AG09309 (cell line): Measurements from ENCODE around the gene EDIL3.

ENCODE experiments used
- DNase-seq: peaks from one replicate; pipeline ENCODE4 v3.0.0-alpha.2; 2010; ENCODE audit warnings: low read depth
- H3K4me3 ChIP-seq: 2 replicates; pipeline ENCODE4 v1.5.1; 2011; ENCODE audit warnings: mild to moderate bottlenecking, low read depth, low read length, moderate library complexity; ENCODE audit not compliant: control insufficient read depth
- CTCF ChIP-seq: IDR thresholded peaks from 2 replicates; pipeline ENCODE4 v1.5.1; 2011; ENCODE audit warnings: mild to moderate bottlenecking, low read depth, low read length, inconsistent platforms; ENCODE audit not compliant: insufficient read depth, control insufficient read depth; ENCODE audit errors: missing control alignments

EDIL3 gene

GRCh38 chr5:83965441-83965840 lies 419.2 kb downstream of the EDIL3 start:
- no peak for TF ChIP-seq CTCF
- no peak for DNase-seq
- H3K4me3 ChIP-seq: no peak overlapping the region

DNA sequence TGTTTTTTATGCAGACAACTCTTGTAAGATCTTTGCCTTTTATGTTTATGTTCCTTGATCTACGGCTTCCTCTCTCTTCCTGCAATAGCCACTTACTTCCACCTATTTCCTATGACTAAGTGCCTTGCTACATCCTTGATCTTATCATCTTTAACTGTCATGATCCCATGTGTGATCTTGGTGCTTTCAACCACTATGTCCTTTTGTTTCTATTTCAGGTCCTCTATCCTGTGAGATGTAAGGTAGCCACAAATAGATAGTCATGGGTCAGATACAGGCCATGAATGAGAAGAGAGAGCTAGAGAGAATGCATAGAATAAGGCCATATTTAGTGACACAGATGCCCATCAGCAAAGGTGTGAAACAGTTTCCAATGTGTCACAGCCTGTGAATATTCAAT lies 420.4 kb downstream of the EDIL3 start:
- DNase-seq: no peak
- no peak for TF ChIP-seq CTCF
- H3K4me3 ChIP-seq: no peak overlapping the region

DNA sequence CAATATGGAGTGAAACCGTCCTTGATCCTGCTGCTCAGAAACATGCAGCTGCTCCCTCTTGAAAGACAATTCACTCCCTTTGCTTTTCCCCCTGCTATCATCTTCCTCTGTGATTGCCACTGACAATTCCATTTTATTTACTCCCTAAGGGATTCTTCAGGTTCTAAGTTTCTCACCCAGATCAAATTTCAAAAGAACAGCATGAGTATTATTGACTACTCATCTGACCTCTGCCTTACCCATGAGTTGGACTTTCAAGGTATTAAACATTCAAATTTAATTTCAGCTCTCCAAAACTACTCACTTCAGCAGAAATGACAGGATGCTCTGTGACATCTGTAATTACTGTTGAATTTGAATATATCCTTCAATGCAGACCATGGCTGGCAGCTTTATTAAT lies 427.5 kb downstream of the EDIL3 start:
- H3K4me3 ChIP-seq: no peak overlapping the region
- no peak for TF ChIP-seq CTCF
- no peak for DNase-seq

DNA sequence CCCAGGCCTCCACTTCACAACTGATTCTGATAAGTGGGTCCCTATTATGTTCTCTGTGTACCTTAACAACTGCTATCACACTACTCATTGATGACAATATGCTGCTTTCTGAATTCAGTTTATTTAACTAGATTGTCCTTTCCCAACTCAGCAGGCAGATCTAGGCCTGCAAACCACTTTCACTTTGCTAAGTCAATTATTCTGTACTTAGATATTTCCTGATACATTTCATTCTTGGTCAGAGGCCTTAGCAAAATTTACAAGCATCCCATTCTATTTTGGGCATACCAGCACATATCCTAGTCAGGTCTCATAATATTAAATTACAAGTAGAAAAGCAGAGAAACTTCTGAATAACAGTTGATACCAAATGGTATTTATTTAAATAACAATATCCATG lies 428.3 kb downstream of the EDIL3 start:
- peak; percentile 24 for DNase-seq
- no peak for TF ChIP-seq CTCF
- no peak overlapping the region for H3K4me3 ChIP-seq

- TF ChIP-seq CTCF: no peak
- DNase-seq: peak; percentile 14
- H3K4me3 ChIP-seq: no peak overlapping the region
These were observed 428.8 kb downstream of the EDIL3 start for GRCh38 chr5:83955916-83956315.

GRCh38 chr5:83947763-83948162 lies 436.9 kb downstream of the EDIL3 start:
- no peak for TF ChIP-seq CTCF
- no peak for DNase-seq
- H3K4me3 ChIP-seq: no peak overlapping the region

DNA sequence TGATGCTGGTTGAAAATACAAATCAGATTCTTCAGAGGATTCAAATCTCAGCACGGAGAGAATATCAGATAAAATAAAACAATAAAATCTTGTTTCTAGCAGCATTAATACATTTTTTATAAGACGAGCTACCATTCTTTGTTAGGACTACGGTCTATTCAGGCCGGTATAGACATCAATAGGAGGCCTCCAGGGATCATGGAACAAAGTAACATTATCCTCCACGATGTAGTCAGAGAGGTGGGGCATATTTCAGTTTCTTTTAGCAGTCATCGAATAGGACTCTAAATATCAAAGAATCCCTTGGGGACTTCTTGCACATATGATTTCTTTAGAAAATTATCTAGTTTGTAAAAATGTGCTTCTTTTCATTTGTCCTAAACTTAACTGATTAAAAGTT lies 438.2 kb downstream of the EDIL3 start:
- no peak for DNase-seq
- no peak for TF ChIP-seq CTCF
- no peak overlapping the region for H3K4me3 ChIP-seq
